ENCODE measurements around the gene KRTAP10-10.

The KRTAP10-10 gene

DNA sequence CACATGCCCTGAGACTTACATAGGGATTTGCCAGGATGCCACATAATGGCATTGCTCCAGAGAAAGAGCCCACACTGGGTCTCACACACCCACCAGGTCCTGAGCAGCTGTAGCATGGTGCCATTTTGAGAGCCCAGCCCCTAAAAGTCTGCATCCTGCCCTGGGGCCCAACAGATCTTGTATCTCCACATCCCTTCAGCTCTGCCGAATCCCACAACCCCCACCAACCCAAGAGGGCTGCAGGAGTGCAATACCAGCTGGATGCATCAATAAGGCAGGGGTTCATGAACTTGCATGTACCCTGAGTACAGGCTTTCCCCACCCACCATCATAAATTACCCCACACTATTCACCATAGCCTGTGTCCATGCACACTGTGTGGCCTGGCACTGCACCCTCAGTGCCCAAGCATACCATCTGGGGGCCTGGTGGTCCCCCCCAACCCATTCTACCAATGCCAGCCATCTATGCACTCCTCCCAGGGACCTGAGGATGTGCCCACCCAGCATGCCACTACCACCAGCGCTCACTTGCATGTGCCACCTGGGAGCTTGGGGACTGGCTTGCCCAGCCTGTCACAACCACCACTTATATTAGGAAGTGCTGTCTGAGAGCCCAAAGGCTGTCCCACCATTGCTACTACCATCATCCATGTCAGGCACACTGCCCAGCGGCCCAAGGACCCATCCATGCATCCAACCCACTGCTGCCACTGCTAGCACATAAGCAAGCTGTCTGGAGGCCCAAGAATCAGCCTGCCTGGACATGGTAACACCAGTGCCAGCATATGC lies 33.7 kb downstream of the KRTAP10-10 start:
- TF ChIP-seq CTCF (IDR thresholded peaks at IDR 0.05; ENCODE audit: low read length), result no peak
- TF ChIP-seq EZH2 (optimal IDR thresholded peaks at IDR 0.05; ENCODE audit: low read depth, low read length), result no peak
- no peak for TF ChIP-seq EZH2phosphoT487 (IDR thresholded peaks at IDR 0.05; ENCODE audit: low read length)
- H3K27ac ChIP-seq (ENCODE audit: low read length), result no peak overlapping the region

GRCh38 chr21:44671911-44672310 lies 34.8 kb downstream of the KRTAP10-10 start:
- H3K9ac ChIP-seq (ENCODE audit: low read length), result no peak overlapping the region
- H3K9me2 ChIP-seq (replicated peaks; ENCODE audit: insufficient read depth, low read length), result no peaks in the 10 kb centered on the region
- H3K79me2 ChIP-seq (ENCODE audit: low read length), result no peaks in the 10 kb centered on the region
- peaks cover 97% of the 10 kb centered on the region for H3K27me3 ChIP-seq (replicated peaks; ENCODE audit: insufficient read depth, low read length)
- no peak overlapping the region for H2AFZ ChIP-seq (ENCODE audit: low read length)
- H3K4me2 ChIP-seq (ENCODE audit: low read depth, low read length), result no peak overlapping the region
- H3K4me3 ChIP-seq (ENCODE audit: low read length), result no peak overlapping the region
- no peaks in the 10 kb centered on the region for H3K9me3 ChIP-seq (replicated peaks; ENCODE audit: insufficient read depth, low read length)
- H3K4me1 ChIP-seq (ENCODE audit: low read length), result no peaks in the 10 kb centered on the region
- DNase-seq, result no peak
- H3F3A ChIP-seq (ENCODE audit: insufficient read depth, low read length), result no peaks in the 10 kb centered on the region
- H3K36me3 ChIP-seq (replicated peaks; ENCODE audit: insufficient read depth, low read length), result no peaks in the 10 kb centered on the region
- H4K20me1 ChIP-seq (ENCODE audit: insufficient read depth, low read length), result no peaks in the 10 kb centered on the region
- TF ChIP-seq CTCF (IDR thresholded peaks at IDR 0.05; ENCODE audit: low read length) (no peak), EZH2phosphoT487 (IDR thresholded peaks at IDR 0.05; ENCODE audit: low read length) (no peak), EZH2 (optimal IDR thresholded peaks at IDR 0.05; ENCODE audit: low read depth, low read length) (no peak)
- no peak overlapping the region for H3K27ac ChIP-seq (ENCODE audit: low read length)

More for the DNA sequence above, 33.7 kb downstream of the KRTAP10-10 start:
- Histone ChIP-seq H3K9ac (ENCODE audit: low read length) (no peak overlapping the region), H3K4me1 (ENCODE audit: low read length) (no peaks in the 10 kb centered on the region), H3K36me3 (replicated peaks; ENCODE audit: insufficient read depth, low read length) (no peaks in the 10 kb centered on the region), H3K4me3 (ENCODE audit: low read length) (no peak overlapping the region), H3K9me2 (replicated peaks; ENCODE audit: insufficient read depth, low read length) (no peaks in the 10 kb centered on the region), H3K79me2 (ENCODE audit: low read length) (no peaks in the 10 kb centered on the region), H3K9me3 (replicated peaks; ENCODE audit: insufficient read depth, low read length) (no peaks in the 10 kb centered on the region), H3F3A (ENCODE audit: insufficient read depth, low read length) (no peaks in the 10 kb centered on the region), H3K27me3 (replicated peaks; ENCODE audit: insufficient read depth, low read length) (peaks cover 92% of the 10 kb centered on the region), H4K20me1 (ENCODE audit: insufficient read depth, low read length) (no peaks in the 10 kb centered on the region), H2AFZ (ENCODE audit: low read length) (no peak overlapping the region), H3K4me2 (ENCODE audit: low read depth, low read length) (no peak overlapping the region)
- no peak for DNase-seq

DNA sequence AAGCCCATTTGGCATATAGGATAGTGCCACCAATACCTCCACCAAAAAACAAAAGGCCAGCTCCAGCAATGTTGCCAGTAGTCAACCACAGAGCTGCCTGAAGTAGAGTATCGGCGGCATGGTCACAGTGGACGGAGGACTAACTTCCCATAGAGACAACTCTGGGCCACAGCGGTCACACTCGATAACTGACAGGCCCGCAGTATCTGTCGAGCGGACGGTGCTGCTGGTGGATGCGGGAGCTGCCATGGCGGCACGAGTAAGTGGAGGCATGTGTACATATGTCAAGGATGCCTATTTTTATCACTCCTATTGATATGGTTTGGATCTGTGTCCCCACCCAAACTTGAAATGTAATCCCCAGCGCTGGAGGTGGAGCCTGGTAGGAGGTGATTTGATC lies 40.7 kb downstream of the KRTAP10-10 start:
- Histone ChIP-seq H3K4me1 (ENCODE audit: low read length) (no peaks in the 10 kb centered on the region), H4K20me1 (ENCODE audit: insufficient read depth, low read length) (no peaks in the 10 kb centered on the region), H3K9me2 (replicated peaks; ENCODE audit: insufficient read depth, low read length) (no peaks in the 10 kb centered on the region), H3K36me3 (replicated peaks; ENCODE audit: insufficient read depth, low read length) (no peaks in the 10 kb centered on the region), H3F3A (ENCODE audit: insufficient read depth, low read length) (no peaks in the 10 kb centered on the region), H3K27me3 (replicated peaks; ENCODE audit: insufficient read depth, low read length) (peaks cover 100% of the 10 kb centered on the region), H2AFZ (ENCODE audit: low read length) (no peak overlapping the region), H3K79me2 (ENCODE audit: low read length) (no peaks in the 10 kb centered on the region), H3K9ac (ENCODE audit: low read length) (no peak overlapping the region), H3K9me3 (replicated peaks; ENCODE audit: insufficient read depth, low read length) (no peaks in the 10 kb centered on the region), H3K4me3 (ENCODE audit: low read length) (no peak overlapping the region), H3K4me2 (ENCODE audit: low read depth, low read length) (no peak overlapping the region), H3K27ac (ENCODE audit: low read length) (no peak overlapping the region)
- TF ChIP-seq EZH2phosphoT487 (IDR thresholded peaks at IDR 0.05; ENCODE audit: low read length) (no peak), CTCF (IDR thresholded peaks at IDR 0.05; ENCODE audit: low read length) (no peak), EZH2 (optimal IDR thresholded peaks at IDR 0.05; ENCODE audit: low read depth, low read length) (no peak)
- DNase-seq, result no peak
